HepG2 (cell line): ENCODE data around the gene RSPH4A. TPM values are rescaled to one million over a fixed set of nuclear protein-coding genes. Genes with fewer than 3 reads are reported as not detected.

Source experiments
- ARID5B ChIP-seq: IDR thresholded peaks from 2 replicates; pipeline ENCODE4 v1.4.0; 2020; ENCODE audit warnings: mild to moderate bottlenecking, missing genetic modification reagents
- ARNT ChIP-seq: fragments of 450-650 bp; IDR thresholded peaks from 2 replicates; pipeline ENCODE4 v1.6.1; 2017
- CBFB ChIP-seq: sonication (generic); formaldehyde crosslinking; IDR thresholded peaks from 2 replicates; pipeline ENCODE4 v1.4.0; 2020; ENCODE audit warnings: missing genetic modification reagents
- ELF3 ChIP-seq: IDR thresholded peaks from 2 replicates; pipeline ENCODE4 v1.6.1; 2016; ENCODE audit warnings: missing genetic modification reagents, missing compliant biosample characterization
- FOSL1 ChIP-seq: sonication (generic); formaldehyde crosslinking; IDR thresholded peaks from 2 replicates; pipeline ENCODE4 v1.9.0; 2021; ENCODE audit warnings: missing genetic modification reagents, borderline replicate concordance
- GPN1 ChIP-seq: sonication (generic); formaldehyde crosslinking; IDR thresholded peaks from 2 replicates; pipeline ENCODE4 v1.5.1; 2020; ENCODE audit warnings: missing genetic modification reagents, borderline replicate concordance
- HNF4A ChIP-seq: sonication (generic); formaldehyde crosslinking; IDR thresholded peaks from 2 replicates; pipeline ENCODE4 v1.4.0; 2020; ENCODE audit warnings: missing genetic modification reagents
- JUN ChIP-seq: sonication (generic); formaldehyde crosslinking; IDR thresholded peaks from 2 replicates; pipeline ENCODE4 v1.4.0; 2020; ENCODE audit warnings: mild to moderate bottlenecking, missing genetic modification reagents
- NFATC3 ChIP-seq: sonication (generic); formaldehyde crosslinking; IDR thresholded peaks from 2 replicates; pipeline ENCODE4 v1.5.1; 2020; ENCODE audit warnings: mild to moderate bottlenecking, missing genetic modification reagents
- PAF1 ChIP-seq: IDR thresholded peaks from 2 replicates; pipeline ENCODE4 v1.6.1; 2016; ENCODE audit warnings: missing genetic modification reagents, missing compliant biosample characterization
- PHF20 ChIP-seq: sonication (generic); formaldehyde crosslinking; IDR thresholded peaks from 2 replicates; pipeline ENCODE4 v1.5.0; 2020; ENCODE audit warnings: mild to moderate bottlenecking, missing genetic modification reagents
- RNF219 ChIP-seq: sonication (generic); formaldehyde crosslinking; IDR thresholded peaks from 2 replicates; pipeline ENCODE4 v1.5.0; 2020; ENCODE audit warnings: mild to moderate bottlenecking, missing genetic modification reagents
- U2AF1 ChIP-seq: fragments of 200-400 bp; formaldehyde crosslinking; optimal IDR thresholded peaks from 2 replicates; pipeline ENCODE3; 2017; ENCODE audit warnings: mild to moderate bottlenecking, low read depth, low read length
- ZBTB37 ChIP-seq: sonication (generic); formaldehyde crosslinking; IDR thresholded peaks from 2 replicates; pipeline ENCODE4 v1.4.0; 2020; ENCODE audit warnings: mild to moderate bottlenecking, missing genetic modification reagents
- ZFP36L1 ChIP-seq: sonication (generic); formaldehyde crosslinking; IDR thresholded peaks from 2 replicates; pipeline ENCODE4 v1.8.0; 2022; ENCODE audit warnings: mild to moderate bottlenecking, missing genetic modification reagents, moderate library complexity
- ZFP41 ChIP-seq: sonication (generic); formaldehyde crosslinking; IDR thresholded peaks from 2 replicates; pipeline ENCODE4 v1.4.0; 2020; ENCODE audit warnings: mild to moderate bottlenecking, missing genetic modification reagents, borderline replicate concordance
- ZIK1 ChIP-seq: sonication (generic); formaldehyde crosslinking; IDR thresholded peaks from 2 replicates; pipeline ENCODE4 v1.5.0; 2020; ENCODE audit warnings: mild to moderate bottlenecking, low read depth, missing genetic modification reagents, borderline replicate concordance
- ZNF274 ChIP-seq: sonication (generic); formaldehyde crosslinking; IDR thresholded peaks from 2 replicates; pipeline ENCODE4 v1.5.1; 2020; ENCODE audit warnings: mild to moderate bottlenecking, missing genetic modification reagents
- ZNF326 ChIP-seq: sonication (generic); formaldehyde crosslinking; IDR thresholded peaks from 2 replicates; pipeline ENCODE4 v1.4.0; 2020; ENCODE audit warnings: missing genetic modification reagents, borderline replicate concordance
- ZNF335 ChIP-seq: sonication (generic); formaldehyde crosslinking; IDR thresholded peaks from 2 replicates; pipeline ENCODE4 v1.4.0; 2020; ENCODE audit warnings: missing genetic modification reagents
- ZNF713 ChIP-seq: sonication (generic); formaldehyde crosslinking; IDR thresholded peaks from 2 replicates; pipeline ENCODE4 v1.4.0; 2020; ENCODE audit warnings: mild to moderate bottlenecking, missing genetic modification reagents
- ZNF747 ChIP-seq: sonication (generic); formaldehyde crosslinking; IDR thresholded peaks from 2 replicates; pipeline ENCODE4 v1.8.1; 2023; ENCODE audit warnings: missing genetic modification reagents, mild to moderate bottlenecking, borderline replicate concordance
- ZNF772 ChIP-seq: sonication (generic); formaldehyde crosslinking; IDR thresholded peaks from 2 replicates; pipeline ENCODE4 v1.5.0; 2020; ENCODE audit warnings: mild to moderate bottlenecking, missing genetic modification reagents
- polyA plus RNA-seq, 8 experiments: library from polyadenylated mRNA; depleted of rRNA in 3 of 8; stranded (reverse) in 7 of 8; unstranded in 1 of 8; fragments of >200 nt; fragmentation: Illumina TruSeq in 4 of 8; extraction: Trizol in 4 of 8; gene quantifications; 2 replicates each; pipeline versions ENCODE4 v1.2.1 to v1.2.3, GENCODE V29; 2011 to 2016; ENCODE audit warnings: low read depth in 4 of 8, missing spikeins in 1 of 8, mixed read lengths in 1 of 8; ENCODE audit not compliant: insufficient read depth in 1 of 8
- total RNA-seq, 5 experiments: library from RNA; depleted of rRNA; stranded (reverse); fragments of >200 nt; fragmentation: Illumina TruSeq; extraction: Trizol; gene quantifications; 2 replicates each; pipeline ENCODE4 v1.2.3, GENCODE V29; 2016; ENCODE audit warnings: low read depth in 1 of 5

The RSPH4A gene
- total and polyA plus RNA-seq, 2 of the 13 experiments (the other 11 are each of a cell fraction or from before 2014, with no cell fraction given) = 0.24 to 0.40 TPM

GRCh38 chr6:116631379-116631990, 15.2 kb downstream of the RSPH4A start (continued):
- TF ChIP-seq ZNF772 (CRISPR knock-in tag) (peak; percentile 96), ZFP41 (no peak), JUN (CRISPR knock-in tag) (peak; percentile 51; the same call in 1 of the 2 replicates), RNF219 (CRISPR knock-in tag) (no peak), ZFP36L1 (peak; percentile 70; the same call in 1 of the 2 replicates), PHF20 (CRISPR knock-in tag) (peak; percentile 54; the same call in 1 of the 2 replicates), ZNF335 (CRISPR knock-in tag) (peak; percentile 98), ZNF747 (CRISPR knock-in tag) (peak; percentile 87; the same call in 1 of the 2 replicates), CBFB (CRISPR knock-in tag) (peak; percentile 91), ARNT (no peak), ZNF326 (CRISPR knock-in tag) (no peak), ZNF713 (CRISPR knock-in tag) (no peak), U2AF1 (no peak), FOSL1 (CRISPR knock-in tag) (peak; percentile 29; the same call in 1 of the 2 replicates), ARID5B (peak; percentile 99), NFATC3 (CRISPR knock-in tag) (no peak), PAF1 (CRISPR knock-in tag) (no peak), HNF4A (CRISPR knock-in tag) (peak; percentile 84), ZNF274 (no peak), ZBTB37 (CRISPR knock-in tag) (peak; percentile 98), ELF3 (CRISPR knock-in tag) (peak; percentile 96), GPN1 (CRISPR knock-in tag) (no peak), ZIK1 (CRISPR knock-in tag) (peak; percentile 78; the same call in 1 of the 2 replicates)
